Measurements from ENCODE around the gene MAPK8IP3.

DNA sequence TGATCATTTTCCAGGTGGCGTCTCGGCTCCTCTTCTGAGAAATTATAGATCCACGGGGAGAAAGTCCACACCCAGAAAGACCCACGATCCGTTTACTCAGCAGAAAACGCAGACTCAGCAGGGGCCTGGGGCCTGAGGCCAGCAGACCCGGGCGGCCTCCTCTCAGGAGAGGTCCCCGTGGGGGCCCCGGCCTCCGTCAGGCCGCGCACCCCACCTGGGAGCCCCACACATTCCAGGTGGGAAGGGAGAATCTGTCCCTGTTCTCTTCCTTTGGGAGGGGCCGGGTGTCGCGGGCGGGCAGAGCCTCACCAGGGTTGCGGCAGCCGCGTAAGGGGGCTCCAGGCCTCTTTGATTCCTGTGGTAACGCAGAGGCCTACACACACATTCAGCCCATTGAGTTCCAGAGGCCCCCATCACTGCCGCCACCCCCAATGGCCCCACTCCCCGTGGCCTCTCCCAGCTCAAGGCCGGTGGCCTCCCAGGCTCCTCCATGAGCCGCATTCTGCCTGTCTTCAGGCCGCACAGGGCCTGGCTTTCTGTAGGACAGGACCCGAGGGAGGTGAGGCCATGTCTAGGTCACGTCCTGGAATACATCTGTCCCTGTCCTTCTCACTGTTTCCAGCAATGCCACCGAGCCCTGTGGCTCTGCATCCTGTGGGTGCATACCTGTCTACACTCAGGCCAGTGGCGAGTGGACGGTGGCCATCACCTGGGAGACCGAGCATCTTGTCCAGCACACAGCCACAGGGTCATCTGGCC lies 89.1 kb downstream of the MAPK8IP3 start:
- TF ChIP-seq, protein P1, sequence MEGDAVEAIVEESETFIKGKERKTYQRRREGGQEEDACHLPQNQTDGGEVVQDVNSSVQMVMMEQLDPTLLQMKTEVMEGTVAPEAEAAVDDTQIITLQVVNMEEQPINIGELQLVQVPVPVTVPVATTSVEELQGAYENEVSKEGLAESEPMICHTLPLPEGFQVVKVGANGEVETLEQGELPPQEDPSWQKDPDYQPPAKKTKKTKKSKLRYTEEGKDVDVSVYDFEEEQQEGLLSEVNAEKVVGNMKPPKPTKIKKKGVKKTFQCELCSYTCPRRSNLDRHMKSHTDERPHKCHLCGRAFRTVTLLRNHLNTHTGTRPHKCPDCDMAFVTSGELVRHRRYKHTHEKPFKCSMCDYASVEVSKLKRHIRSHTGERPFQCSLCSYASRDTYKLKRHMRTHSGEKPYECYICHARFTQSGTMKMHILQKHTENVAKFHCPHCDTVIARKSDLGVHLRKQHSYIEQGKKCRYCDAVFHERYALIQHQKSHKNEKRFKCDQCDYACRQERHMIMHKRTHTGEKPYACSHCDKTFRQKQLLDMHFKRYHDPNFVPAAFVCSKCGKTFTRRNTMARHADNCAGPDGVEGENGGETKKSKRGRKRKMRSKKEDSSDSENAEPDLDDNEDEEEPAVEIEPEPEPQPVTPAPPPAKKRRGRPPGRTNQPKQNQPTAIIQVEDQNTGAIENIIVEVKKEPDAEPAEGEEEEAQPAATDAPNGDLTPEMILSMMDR (IDR thresholded peaks at IDR 0.05; ENCODE audit: insufficient read depth, low read length, poor library complexity, severe bottlenecking) = no peak
- no peak for TF ChIP-seq EZH2phosphoT487 (conservative IDR thresholded peaks at IDR 0.05; ENCODE audit: low read length)

All from SU-DHL-6 (cell line).